ENCODE results near the gene SHC2. TPM values are rescaled to one million over a fixed set of nuclear protein-coding genes. Genes with fewer than 3 reads are reported as not detected.

The SHC2 gene
- total and polyA plus RNA-seq, 2 of the 13 experiments (the other 11 are each of a cell fraction or from before 2014, with no cell fraction given) = 9.0 to 18.3 TPM

DNA sequence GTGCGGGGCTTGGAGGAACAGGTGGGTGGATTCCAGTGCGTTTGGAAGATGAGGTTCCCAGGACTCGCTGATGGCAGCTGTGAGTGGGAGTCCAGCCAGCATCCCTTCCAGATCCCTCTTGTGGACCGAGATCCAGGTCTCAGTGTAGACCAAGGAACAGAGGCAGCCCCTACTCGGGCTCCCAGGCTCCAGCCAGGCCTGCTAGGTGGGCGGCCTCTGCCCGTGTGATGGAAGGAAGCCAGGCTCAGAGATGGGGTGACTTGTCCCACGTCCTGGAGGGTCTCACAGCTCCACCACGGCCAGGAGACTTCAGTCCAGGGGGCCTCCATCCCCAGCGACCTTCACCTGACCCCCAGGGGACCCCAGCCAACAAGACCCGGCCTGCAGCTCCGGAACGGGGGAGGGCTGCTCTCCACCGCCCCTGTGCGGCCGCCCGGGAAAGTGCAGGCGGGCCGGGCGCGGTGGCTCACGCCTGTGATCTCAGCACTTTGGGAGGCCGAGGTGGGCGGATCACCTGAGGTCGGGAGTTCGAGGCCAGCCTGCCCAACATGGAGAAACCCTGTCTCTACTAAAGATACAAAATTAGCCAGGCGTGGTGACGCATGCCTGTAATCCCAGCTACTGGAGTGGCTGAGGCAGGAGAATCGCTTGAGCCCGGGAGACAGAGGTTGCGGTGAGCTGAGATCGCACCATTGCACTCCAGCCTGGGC, 34.7 kb upstream of the SHC2 start (continued):
- TF ChIP-seq ZBTB38 (CRISPR knock-in tag; IDR thresholded peaks at IDR 0.05) = 0 out of 2 replicates have a peak, but pooled peaks have one; percentile 20
- TF ChIP-seq REPIN1 (CRISPR knock-in tag; IDR thresholded peaks at IDR 0.05; ENCODE audit: borderline replicate concordance, low read depth) = no peak
- TF ChIP-seq FOSL2 (CRISPR knock-in tag; IDR thresholded peaks at IDR 0.05) = peak; percentile 14; the same call in 1 of the 2 replicates
- TF ChIP-seq ZMYM3 (CRISPR knock-in tag; IDR thresholded peaks at IDR 0.05) = peak; percentile 96
- TF ChIP-seq, protein P1, sequence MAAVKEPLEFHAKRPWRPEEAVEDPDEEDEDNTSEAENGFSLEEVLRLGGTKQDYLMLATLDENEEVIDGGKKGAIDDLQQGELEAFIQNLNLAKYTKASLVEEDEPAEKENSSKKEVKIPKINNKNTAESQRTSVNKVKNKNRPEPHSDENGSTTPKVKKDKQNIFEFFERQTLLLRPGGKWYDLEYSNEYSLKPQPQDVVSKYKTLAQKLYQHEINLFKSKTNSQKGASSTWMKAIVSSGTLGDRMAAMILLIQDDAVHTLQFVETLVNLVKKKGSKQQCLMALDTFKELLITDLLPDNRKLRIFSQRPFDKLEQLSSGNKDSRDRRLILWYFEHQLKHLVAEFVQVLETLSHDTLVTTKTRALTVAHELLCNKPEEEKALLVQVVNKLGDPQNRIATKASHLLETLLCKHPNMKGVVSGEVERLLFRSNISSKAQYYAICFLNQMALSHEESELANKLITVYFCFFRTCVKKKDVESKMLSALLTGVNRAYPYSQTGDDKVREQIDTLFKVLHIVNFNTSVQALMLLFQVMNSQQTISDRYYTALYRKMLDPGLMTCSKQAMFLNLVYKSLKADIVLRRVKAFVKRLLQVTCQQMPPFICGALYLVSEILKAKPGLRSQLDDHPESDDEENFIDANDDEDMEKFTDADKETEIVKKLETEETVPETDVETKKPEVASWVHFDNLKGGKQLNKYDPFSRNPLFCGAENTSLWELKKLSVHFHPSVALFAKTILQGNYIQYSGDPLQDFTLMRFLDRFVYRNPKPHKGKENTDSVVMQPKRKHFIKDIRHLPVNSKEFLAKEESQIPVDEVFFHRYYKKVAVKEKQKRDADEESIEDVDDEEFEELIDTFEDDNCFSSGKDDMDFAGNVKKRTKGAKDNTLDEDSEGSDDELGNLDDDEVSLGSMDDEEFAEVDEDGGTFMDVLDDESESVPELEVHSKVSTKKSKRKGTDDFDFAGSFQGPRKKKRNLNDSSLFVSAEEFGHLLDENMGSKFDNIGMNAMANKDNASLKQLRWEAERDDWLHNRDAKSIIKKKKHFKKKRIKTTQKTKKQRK (IDR thresholded peaks at IDR 0.05; ENCODE audit: low read length) = no peak
- TF ChIP-seq ZNF331 (CRISPR knock-in tag; IDR thresholded peaks at IDR 0.05) = 0 out of 2 replicates have a peak, but pooled peaks have one; percentile 59
- no peak for TF ChIP-seq ZNF772 (CRISPR knock-in tag; IDR thresholded peaks at IDR 0.05)
- TF ChIP-seq PRMT3 (CRISPR knock-in tag; IDR thresholded peaks at IDR 0.05; ENCODE audit: borderline replicate concordance, low read depth) = no peak
- no peak; the same call in 1 of the 2 replicates for TF ChIP-seq NR2F6 (IDR thresholded peaks at IDR 0.05)
- TF ChIP-seq NR2F6 (CRISPR knock-in tag; IDR thresholded peaks at IDR 0.05) = peak; percentile 36; the same call in 1 of the 2 replicates
- no peak for TF ChIP-seq NFATC3 (CRISPR knock-in tag; IDR thresholded peaks at IDR 0.05)
- TF ChIP-seq, protein P2, sequence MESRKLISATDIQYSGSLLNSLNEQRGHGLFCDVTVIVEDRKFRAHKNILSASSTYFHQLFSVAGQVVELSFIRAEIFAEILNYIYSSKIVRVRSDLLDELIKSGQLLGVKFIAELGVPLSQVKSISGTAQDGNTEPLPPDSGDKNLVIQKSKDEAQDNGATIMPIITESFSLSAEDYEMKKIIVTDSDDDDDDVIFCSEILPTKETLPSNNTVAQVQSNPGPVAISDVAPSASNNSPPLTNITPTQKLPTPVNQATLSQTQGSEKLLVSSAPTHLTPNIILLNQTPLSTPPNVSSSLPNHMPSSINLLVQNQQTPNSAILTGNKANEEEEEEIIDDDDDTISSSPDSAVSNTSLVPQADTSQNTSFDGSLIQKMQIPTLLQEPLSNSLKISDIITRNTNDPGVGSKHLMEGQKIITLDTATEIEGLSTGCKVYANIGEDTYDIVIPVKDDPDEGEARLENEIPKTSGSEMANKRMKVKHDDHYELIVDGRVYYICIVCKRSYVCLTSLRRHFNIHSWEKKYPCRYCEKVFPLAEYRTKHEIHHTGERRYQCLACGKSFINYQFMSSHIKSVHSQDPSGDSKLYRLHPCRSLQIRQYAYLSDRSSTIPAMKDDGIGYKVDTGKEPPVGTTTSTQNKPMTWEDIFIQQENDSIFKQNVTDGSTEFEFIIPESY (CRISPR knock-in tag; IDR thresholded peaks at IDR 0.05) = 0 out of 2 replicates have a peak, but pooled peaks have one; percentile 29
- TF ChIP-seq TAF1 (CRISPR knock-in tag; IDR thresholded peaks at IDR 0.05) = peak; percentile 22; the same call in 1 of the 2 replicates
- TF ChIP-seq GATAD2A (CRISPR knock-in tag; IDR thresholded peaks at IDR 0.05) = 0 out of 2 replicates have a peak, but pooled peaks have one; percentile 15
- TF ChIP-seq, protein P3, sequence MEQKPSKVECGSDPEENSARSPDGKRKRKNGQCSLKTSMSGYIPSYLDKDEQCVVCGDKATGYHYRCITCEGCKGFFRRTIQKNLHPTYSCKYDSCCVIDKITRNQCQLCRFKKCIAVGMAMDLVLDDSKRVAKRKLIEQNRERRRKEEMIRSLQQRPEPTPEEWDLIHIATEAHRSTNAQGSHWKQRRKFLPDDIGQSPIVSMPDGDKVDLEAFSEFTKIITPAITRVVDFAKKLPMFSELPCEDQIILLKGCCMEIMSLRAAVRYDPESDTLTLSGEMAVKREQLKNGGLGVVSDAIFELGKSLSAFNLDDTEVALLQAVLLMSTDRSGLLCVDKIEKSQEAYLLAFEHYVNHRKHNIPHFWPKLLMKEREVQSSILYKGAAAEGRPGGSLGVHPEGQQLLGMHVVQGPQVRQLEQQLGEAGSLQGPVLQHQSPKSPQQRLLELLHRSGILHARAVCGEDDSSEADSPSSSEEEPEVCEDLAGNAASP (CRISPR knock-in tag; IDR thresholded peaks at IDR 0.05; ENCODE audit: borderline replicate concordance) = 0 out of 2 replicates have a peak, but pooled peaks have one; percentile 11
- TF ChIP-seq GABPB1 (CRISPR knock-in tag; IDR thresholded peaks at IDR 0.05) = peak; percentile 66; the same call in 1 of the 2 replicates
- TF ChIP-seq SP1 (IDR thresholded peaks at IDR 0.05) = no peak
- TF ChIP-seq SP1 (CRISPR knock-in tag; IDR thresholded peaks at IDR 0.05) = 0 out of 2 replicates have a peak, but pooled peaks have one; percentile 19
- TF ChIP-seq HDAC1 (CRISPR knock-in tag; IDR thresholded peaks at IDR 0.05) = peak; percentile 51; the same call in 1 of the 2 replicates
- TF ChIP-seq, protein P4, sequence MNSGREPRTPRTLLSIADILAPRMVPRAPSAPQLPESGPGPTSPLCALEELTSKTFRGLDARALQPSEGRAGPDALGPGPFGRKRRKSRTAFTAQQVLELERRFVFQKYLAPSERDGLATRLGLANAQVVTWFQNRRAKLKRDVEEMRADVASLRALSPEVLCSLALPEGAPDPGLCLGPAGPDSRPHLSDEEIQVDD (CRISPR knock-in tag; IDR thresholded peaks at IDR 0.05; ENCODE audit: borderline replicate concordance) = no peak
- TF ChIP-seq PAF1 (CRISPR knock-in tag; IDR thresholded peaks at IDR 0.05) = no peak
- no peak for TF ChIP-seq JUND (CRISPR knock-in tag; IDR thresholded peaks at IDR 0.05)
- no peak for TF ChIP-seq MAZ (IDR thresholded peaks at IDR 0.05; ENCODE audit: borderline replicate concordance, low read depth, low read length)
- TF ChIP-seq MAZ (CRISPR knock-in tag; IDR thresholded peaks at IDR 0.05; ENCODE audit: low read depth) = peak; percentile 50; the same call in 1 of the 2 replicates
